Activated T-cell treated with anti-CD3 and anti-CD28 coated beads, Interleukin-2, amount 50 U/mL, for 4 hours (primary cell): Measurements from ENCODE around the gene NBPF1. TPM values are rescaled to one million over a fixed set of nuclear protein-coding genes. Genes with fewer than 3 reads are reported as not detected.
"Not testable (repeated sequence)": the region's sequence is repeated elsewhere in the genome, so short reads cannot be mapped to it uniquely, and the experiment has no call there.

Source experiments
- ATAC-seq, 2 donors: fragments of 200-7000 bp; cut with Tn5 transposase; one replicate each; pipeline ENCODE4 v1.10.0; 2021
- DNase-seq: peaks from one replicate; pipeline ENCODE4 v3.0.0-alpha.2; 2020
- H3K27me3 Mint-ChIP-seq: one replicate; pipeline ENCODE4 v1.8.0; 2021; ENCODE audit warnings: low read depth, mixed read lengths
- H3K36me3 Mint-ChIP-seq: one replicate; pipeline ENCODE4 v1.8.0; 2022; ENCODE audit warnings: mixed read lengths; ENCODE audit not compliant: insufficient read depth
- H3K4me1 Mint-ChIP-seq: one replicate; pipeline ENCODE4 v1.8.0; 2021; ENCODE audit warnings: low read depth, mixed read lengths
- H3K4me3 Mint-ChIP-seq: one replicate; pipeline ENCODE4 v1.8.0; 2021; ENCODE audit warnings: mild to moderate bottlenecking, moderate library complexity, mixed read lengths
- H3K9me3 Mint-ChIP-seq: one replicate; pipeline ENCODE4 v1.8.0; 2021; ENCODE audit warnings: mixed read lengths
- total RNA-seq, 3 donors: library from RNA; stranded (reverse); gene quantifications; one replicate each; pipeline ENCODE4 v1.2.1, GENCODE V29; 2021

NBPF1 gene
- total RNA-seq, 3 donors from 2014 or later = 4.9 to 8.4 (median 5.8) TPM

DNA sequence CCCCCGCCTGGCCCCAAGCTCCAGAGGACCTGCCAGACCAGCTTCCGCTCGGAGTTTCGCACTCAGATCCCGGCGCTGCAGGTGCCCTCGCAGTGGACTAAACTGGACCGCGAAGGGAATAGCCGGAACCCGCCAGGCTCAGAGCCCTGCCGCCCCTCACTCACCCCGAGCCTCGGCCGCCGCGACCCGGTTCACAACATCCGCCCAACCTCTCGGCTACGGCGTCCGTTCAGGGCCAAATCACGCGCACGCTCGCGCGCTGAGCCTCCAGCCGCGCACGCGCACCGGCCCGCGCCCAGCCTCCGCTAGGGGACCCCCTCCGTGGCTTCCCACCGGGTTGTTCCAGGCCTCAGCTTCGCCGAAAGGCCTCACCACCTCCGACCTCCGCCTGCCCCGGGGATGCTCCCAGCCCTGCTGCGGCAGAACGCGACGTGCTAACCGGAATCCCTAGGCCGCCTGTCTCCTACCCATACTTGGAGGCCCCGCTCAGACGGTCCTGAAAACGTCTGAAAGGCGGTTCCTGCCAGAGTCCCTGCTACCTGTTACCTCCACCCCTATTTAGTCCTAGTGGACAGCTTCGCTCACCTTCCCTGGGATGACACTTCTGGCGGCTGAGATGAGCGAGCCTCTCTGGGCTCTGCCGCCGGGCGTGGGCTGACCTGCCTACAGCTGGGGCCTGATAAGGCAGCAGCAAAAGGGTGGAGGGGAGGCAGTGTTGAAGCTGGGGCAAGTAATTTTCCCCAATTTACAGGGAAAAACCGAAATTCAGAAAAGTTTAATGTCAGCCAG lies 31.3 kb upstream of the NBPF1 start:
- H3K27me3 Mint-ChIP-seq, H3K36me3 Mint-ChIP-seq, H3K4me1 Mint-ChIP-seq, H3K9me3 Mint-ChIP-seq, H3K4me3 Mint-ChIP-seq: not testable (repeated sequence)
- peak; percentile 84 to 87 for ATAC-seq
- DNase-seq = peak; percentile 100

DNA sequence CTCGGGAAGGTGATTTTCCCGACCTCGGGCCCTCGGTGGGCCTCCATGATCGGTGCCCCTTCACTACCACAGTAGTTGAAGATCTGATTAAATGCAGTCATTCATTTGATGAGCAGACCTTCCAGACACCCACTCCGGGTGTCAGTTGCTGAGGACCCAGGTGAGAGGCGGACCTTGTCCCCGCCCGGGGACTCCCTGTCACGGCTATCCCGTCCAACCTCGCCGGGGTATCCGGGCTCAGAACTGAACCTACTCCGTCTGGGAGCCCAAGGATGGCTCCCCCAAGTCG lies 30.8 kb upstream of the NBPF1 start:
- Mint-ChIP-seq H3K4me1 (no peaks in the 10 kb centered on the region), H3K36me3 (no peaks in the 10 kb centered on the region), H3K27me3 (no peaks in the 10 kb centered on the region), H3K9me3 (no peaks in the 10 kb centered on the region), H3K4me3 (no peak overlapping the region)
- ATAC-seq (peak; percentile 53 to 56), DNase-seq (no peak)

GRCh38 chr1:16643476-16644192 lies 30.3 kb upstream of the NBPF1 start:
- not testable (repeated sequence) for H3K27me3 Mint-ChIP-seq, H3K36me3 Mint-ChIP-seq, H3K4me1 Mint-ChIP-seq, H3K4me3 Mint-ChIP-seq, H3K9me3 Mint-ChIP-seq
- DNase-seq (peak; percentile 6), ATAC-seq (peak; percentile 0 to 8)

DNA sequence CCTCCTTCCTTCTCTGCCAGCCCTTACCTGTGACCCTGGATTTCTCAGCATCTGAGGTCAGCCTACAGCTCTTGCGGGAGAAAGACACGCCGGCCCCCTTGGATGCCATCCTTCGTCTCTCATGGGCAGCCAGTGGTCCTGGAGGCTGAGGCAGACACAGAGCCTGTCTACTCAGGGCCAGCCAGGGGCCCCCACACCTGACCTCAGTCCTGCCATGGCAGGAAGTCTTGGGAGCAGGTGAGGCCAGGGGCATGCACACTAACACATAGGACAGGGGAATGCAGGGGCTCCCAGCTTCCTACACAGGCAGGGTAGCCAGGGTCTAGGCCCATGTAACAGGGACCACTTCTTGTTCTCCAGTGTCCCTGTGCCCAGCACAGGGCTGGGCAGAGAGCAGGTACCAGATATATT lies 29.6 kb upstream of the NBPF1 start:
- not testable (repeated sequence) for H3K4me3 Mint-ChIP-seq, H3K27me3 Mint-ChIP-seq, H3K36me3 Mint-ChIP-seq, H3K4me1 Mint-ChIP-seq, H3K9me3 Mint-ChIP-seq, ATAC-seq
- peak; percentile 11 for DNase-seq

GRCh38 chr1:16642025-16642966 lies 28.9 kb upstream of the NBPF1 start:
- not testable (repeated sequence) for H3K9me3 Mint-ChIP-seq, H3K4me3 Mint-ChIP-seq, ATAC-seq, H3K4me1 Mint-ChIP-seq, H3K36me3 Mint-ChIP-seq, H3K27me3 Mint-ChIP-seq
- DNase-seq = peak; percentile 3

- H3K9me3 Mint-ChIP-seq, H3K4me1 Mint-ChIP-seq, DNase-seq, H3K36me3 Mint-ChIP-seq, ATAC-seq, H3K4me3 Mint-ChIP-seq, H3K27me3 Mint-ChIP-seq: not testable (repeated sequence)
Observed at GRCh38 chr1:16641159-16641975, 28.0 kb upstream of the NBPF1 start.

- not testable (repeated sequence) for H3K36me3 Mint-ChIP-seq, H3K9me3 Mint-ChIP-seq, H3K27me3 Mint-ChIP-seq, H3K4me3 Mint-ChIP-seq, ATAC-seq, H3K4me1 Mint-ChIP-seq
- peak; percentile 4 for DNase-seq
Observed at GRCh38 chr1:16639091-16640031, 26.0 kb upstream of the NBPF1 start.

DNA sequence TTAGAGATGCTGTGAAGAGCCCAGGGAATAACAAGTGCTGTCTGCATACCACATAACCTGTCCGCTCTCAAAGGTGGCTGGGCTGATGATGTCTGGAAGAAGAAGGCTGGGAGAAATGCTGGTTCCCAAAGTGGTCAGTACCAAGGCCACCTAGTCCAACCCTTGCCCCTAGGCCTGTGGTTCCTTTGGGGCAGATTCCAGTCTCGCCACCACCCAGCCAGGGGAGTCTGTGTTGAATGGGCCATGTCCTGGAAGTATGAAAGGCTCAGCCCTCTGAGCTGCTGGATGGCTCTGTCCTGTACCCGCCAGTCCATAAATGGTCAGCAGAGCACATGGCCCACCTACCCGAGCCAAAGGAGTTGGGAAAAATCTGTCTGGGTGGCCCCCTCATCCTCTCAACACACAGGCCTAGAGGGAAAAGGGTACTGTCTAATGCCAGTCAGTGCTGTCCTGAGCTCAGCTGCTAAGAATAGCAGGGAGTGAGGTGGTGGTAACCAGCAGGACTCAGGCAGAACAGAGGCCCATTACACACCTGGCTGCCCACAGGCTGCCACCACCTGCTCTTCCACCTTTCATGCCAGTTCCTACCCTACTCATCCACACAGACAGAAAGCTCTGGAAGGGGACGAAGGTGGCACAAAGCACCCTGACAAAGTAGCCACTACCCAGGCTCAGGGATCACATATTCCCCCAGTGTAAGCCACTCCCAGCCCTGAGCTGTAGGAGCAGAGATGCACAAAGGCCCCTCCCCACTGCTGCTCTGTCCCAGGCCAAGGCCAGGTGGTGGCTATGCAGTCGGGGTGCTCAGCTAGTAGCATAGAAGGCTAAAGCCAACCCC lies 24.8 kb upstream of the NBPF1 start:
- H3K4me1 Mint-ChIP-seq, H3K27me3 Mint-ChIP-seq, H3K4me3 Mint-ChIP-seq, ATAC-seq, H3K36me3 Mint-ChIP-seq, H3K9me3 Mint-ChIP-seq: not testable (repeated sequence)
- peak; percentile 5 for DNase-seq

DNA sequence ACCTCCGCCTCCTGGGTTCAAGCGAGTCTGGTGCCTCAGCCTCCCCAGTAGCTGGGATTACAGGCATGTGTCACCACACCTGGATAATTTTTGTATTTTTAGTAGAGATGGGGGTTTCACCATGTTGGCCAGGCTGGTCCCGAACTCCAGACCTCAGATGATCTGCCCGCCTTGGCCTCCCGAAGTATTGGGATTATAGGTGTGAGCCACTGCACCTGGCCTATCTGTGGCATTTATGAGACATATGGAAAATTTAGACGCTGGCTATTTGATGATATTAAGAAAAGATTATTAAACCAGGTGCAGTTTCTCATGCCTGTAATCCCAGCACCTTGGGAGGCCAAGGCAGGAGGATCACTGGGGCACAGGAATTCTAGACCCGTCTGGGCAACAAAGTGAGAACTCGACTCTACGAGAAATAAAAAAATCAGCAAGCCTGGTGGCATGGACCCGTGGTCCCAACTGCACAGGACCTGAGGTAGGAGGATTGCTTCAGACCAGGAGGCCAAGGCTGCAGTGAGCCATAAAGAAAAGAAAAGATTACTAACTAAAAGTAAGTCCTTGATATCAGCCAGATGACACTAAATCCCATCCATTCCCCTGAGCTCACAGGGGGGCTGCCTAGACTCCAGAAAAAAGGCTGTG lies 23.3 kb upstream of the NBPF1 start:
- peak; percentile 4 for DNase-seq
- H3K36me3 Mint-ChIP-seq, H3K9me3 Mint-ChIP-seq, H3K27me3 Mint-ChIP-seq, H3K4me3 Mint-ChIP-seq, ATAC-seq, H3K4me1 Mint-ChIP-seq: not testable (repeated sequence)

DNA sequence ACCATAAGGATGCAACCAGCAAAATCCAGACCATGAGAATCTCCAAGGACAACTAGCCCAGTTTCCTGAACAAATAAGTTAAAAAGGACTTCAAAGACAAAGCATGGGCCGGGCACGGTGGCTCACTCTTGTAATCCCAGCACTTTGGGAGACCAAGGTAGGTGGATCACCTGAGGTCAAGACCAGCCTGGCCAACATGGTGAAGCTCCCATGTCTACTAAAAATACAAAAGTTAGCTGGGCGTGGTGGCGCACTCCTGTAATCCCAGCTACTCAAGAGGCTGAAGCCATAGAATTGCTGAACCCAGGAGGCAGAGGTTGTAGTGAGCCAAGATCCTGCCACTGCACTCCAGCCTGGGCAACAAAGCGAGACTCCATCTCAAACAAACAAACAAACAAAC lies 22.6 kb upstream of the NBPF1 start:
- not testable (repeated sequence) for H3K9me3 Mint-ChIP-seq, H3K27me3 Mint-ChIP-seq, H3K36me3 Mint-ChIP-seq, H3K4me1 Mint-ChIP-seq, ATAC-seq, H3K4me3 Mint-ChIP-seq, DNase-seq

DNA sequence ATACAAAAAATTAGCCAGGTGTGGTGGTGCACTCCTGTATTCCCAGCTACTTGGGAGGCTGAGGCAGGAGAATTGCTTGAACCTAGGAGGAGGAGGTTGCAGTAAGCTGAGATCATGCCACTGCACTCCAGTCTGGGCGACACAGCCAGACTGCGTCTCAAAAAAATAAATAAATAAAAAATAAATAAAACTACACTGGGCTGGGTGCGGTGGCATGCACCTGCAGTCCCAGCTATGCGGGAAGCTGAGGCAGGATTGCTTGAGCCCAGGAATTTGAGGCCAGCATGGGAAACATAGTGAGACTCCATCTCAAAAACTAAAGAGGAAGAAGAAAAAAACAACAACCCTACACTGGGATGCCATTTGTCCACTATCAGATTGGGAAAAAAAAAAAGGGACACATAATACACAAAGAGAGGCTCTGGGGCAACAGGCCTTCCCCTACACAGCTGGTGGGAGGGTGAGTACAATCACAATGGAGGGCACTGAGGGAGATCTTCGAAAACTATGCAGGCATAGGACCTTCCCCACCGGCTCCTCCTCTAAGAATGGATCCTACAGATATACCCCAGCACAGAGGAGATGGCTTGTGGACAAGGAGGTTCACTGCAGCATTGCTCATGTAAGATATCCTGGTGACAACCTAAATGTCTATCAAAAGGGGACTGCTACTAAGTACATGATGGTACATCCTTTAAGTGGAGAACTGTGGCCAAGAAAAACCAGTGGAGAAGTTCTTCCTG lies 20.3 kb upstream of the NBPF1 start:
- H3K27me3 Mint-ChIP-seq, H3K4me3 Mint-ChIP-seq, H3K4me1 Mint-ChIP-seq, DNase-seq, H3K9me3 Mint-ChIP-seq, ATAC-seq: not testable (repeated sequence)
- H3K36me3 Mint-ChIP-seq = peaks cover 21% of the 10 kb centered on the region
